HEK293T (cell line): ENCODE results near the gene RPLP2.

Experiments used
- CTCF ChIA-PET: fragments of 350-600 bp; formaldehyde crosslinking; extraction: SDS; loops from one replicate; lab custom pipeline; 2021; ENCODE audit warnings: antibody characterized with exemption, inconsistent platforms; lab: Yijun Ruan, JAX
- POLR2A ChIA-PET: fragments of 350-600 bp; formaldehyde crosslinking; extraction: SDS; loops from one replicate; lab custom pipeline; 2020; ENCODE audit warnings: antibody characterized with exemption, inconsistent platforms; lab: Yijun Ruan, JAX
- DNase-seq: peaks from one replicate; pipeline ENCODE4 v3.0.0; 2012; ENCODE audit warnings: mixed read lengths; ENCODE audit errors: extremely low spot score
- ARNT ChIP-seq: fragments of 450-650 bp; IDR thresholded peaks from 2 replicates; pipeline ENCODE4 v1.6.1; 2017; ENCODE audit warnings: mild to moderate bottlenecking
- BHLHE40 ChIP-seq: fragments of 450-650 bp; IDR thresholded peaks from 2 replicates; pipeline ENCODE4 v1.6.1; 2016; ENCODE audit warnings: mild to moderate bottlenecking, moderate library complexity, borderline replicate concordance
- CTBP1 ChIP-seq: fragments of 450-650 bp; IDR thresholded peaks from 2 replicates; pipeline ENCODE4 v1.6.1; 2016; ENCODE audit warnings: borderline replicate concordance
- ELF4 ChIP-seq: fragments of 450-650 bp; IDR thresholded peaks from 2 replicates; pipeline ENCODE4 v1.6.1; 2017; ENCODE audit warnings: antibody characterized with exemption
- FOXA1 ChIP-seq: fragments of 450-650 bp; IDR thresholded peaks from 2 replicates; pipeline ENCODE4 v1.6.1; 2016; ENCODE audit warnings: mild to moderate bottlenecking
- FOXK2 ChIP-seq: fragments of 450-650 bp; IDR thresholded peaks from 2 replicates; pipeline ENCODE4 v1.6.1; 2016; ENCODE audit warnings: mild to moderate bottlenecking
- FOXM1 ChIP-seq: fragments of 450-650 bp; IDR thresholded peaks from 2 replicates; pipeline ENCODE4 v1.6.1; 2017; ENCODE audit warnings: mild to moderate bottlenecking, borderline replicate concordance
- HDGF ChIP-seq: fragments of 450-650 bp; IDR thresholded peaks from 2 replicates; pipeline ENCODE4 v1.6.1; 2017; ENCODE audit warnings: antibody characterized with exemption, borderline replicate concordance
- L3MBTL2 ChIP-seq: fragments of 450-650 bp; conservative IDR thresholded peaks from 2 replicates; pipeline ENCODE4 v1.6.1; 2016; ENCODE audit warnings: mild to moderate bottlenecking
- LEF1 ChIP-seq: fragments of 450-650 bp; IDR thresholded peaks from 2 replicates; pipeline ENCODE4 v1.6.1; 2017; ENCODE audit warnings: mild to moderate bottlenecking, borderline replicate concordance
- NFRKB ChIP-seq: fragments of 450-650 bp; IDR thresholded peaks from 2 replicates; pipeline ENCODE4 v1.6.1; 2016; ENCODE audit warnings: mild to moderate bottlenecking, moderate library complexity
- PKNOX1 ChIP-seq: fragments of 450-650 bp; IDR thresholded peaks from 2 replicates; pipeline ENCODE4 v1.6.1; 2016
- SP1 ChIP-seq: fragments of 450-650 bp; IDR thresholded peaks from 2 replicates; pipeline ENCODE4 v1.6.1; 2017
- SUZ12 ChIP-seq: fragments of 450-650 bp; IDR thresholded peaks from 2 replicates; pipeline ENCODE4 v1.6.1; 2016; ENCODE audit warnings: mild to moderate bottlenecking
- TARDBP ChIP-seq: fragments of 450-650 bp; IDR thresholded peaks from 2 replicates; pipeline ENCODE4 v1.6.1; 2016
- ZNF384 ChIP-seq: fragments of 450-650 bp; IDR thresholded peaks from 2 replicates; pipeline ENCODE4 v1.6.1; 2016

Gene RPLP2

DNA sequence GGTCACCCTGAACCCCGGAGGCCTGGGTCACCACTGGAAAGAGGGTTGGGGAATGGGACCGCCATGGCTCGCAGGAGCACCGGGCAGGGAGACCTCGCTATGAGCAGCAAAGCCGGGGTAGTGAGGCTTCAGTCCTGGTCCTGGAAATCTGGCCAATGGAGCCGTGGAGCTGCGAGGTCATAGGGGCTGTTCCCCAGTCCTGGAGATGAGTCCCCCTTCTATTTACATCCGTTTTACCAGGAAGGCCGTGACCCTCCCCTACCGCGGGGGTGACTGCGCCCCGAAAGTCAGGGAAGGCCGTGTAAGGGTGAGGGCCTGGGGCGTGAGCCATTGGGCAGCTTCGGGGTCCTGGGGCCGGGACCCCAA lies 5.2 kb upstream of the RPLP2 start:
- POLR2A ChIA-PET = interaction anchor here (1.5 to 2.7 kb wide), 3 partner anchors 8 to 28 kb away, joined by 4 to 14 read pairs (median 8); no protein-coding TSS in a partner anchor
- no peak for DNase-seq
- no peak for TF ChIP-seq CTBP1
- TF ChIP-seq ELF4 = no peak
- no peak for TF ChIP-seq SP1
- no peak for TF ChIP-seq FOXK2
- no peak for TF ChIP-seq ARNT
- TF ChIP-seq PKNOX1 = no peak
- no peak for TF ChIP-seq TARDBP
- TF ChIP-seq HDGF = no peak
- no peak for TF ChIP-seq ZNF384
- TF ChIP-seq BHLHE40 = no peak
- no peak for TF ChIP-seq SUZ12
- no peak for TF ChIP-seq NFRKB
- TF ChIP-seq FOXM1 = no peak
- no peak for TF ChIP-seq LEF1
- no peak for TF ChIP-seq L3MBTL2
- CTCF ChIA-PET = interaction anchor here (1.2 kb wide), 1 partner anchor 39 kb away, joined by 3 read pairs; no protein-coding TSS in a partner anchor

DNA sequence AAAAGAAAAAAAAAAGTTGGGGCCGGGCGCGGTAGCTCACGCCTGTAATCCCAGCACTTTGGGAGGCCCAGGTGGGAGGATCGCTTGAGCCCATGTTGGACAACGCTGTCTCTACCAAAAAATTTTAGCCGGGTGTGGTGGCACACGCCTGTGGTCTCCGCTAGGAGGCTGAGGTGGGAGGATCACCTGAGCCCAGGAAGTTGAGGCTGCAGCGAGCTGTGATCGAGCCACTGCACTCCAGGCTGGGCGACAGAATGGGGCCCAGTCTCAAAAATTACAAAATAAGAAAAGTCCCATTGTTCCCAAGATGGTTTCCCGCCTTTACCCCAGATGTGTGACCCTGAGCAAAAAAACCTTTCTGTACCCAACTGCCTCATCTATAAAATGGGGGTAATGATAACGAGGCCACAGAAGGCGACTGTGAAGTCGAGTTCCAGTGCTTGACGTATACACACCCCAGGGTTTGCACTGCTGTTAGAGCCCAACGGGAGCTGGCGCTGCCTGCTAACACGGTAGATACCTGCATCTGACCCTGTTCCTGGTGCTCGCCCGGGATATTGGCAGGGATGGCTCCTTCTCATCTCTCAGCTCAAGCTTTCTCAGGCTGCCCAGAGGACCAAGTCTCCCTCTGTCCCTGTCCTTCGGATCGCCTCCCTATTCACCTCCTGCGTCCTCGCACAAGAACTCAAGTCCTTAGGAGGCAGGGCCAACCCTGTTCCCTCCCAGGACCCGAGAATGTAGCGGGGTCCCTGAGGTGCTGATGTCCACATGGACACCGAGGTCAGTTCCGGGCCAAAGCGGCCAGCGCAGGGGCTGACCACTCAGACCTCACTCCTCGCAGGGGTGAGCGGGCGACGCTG lies 1.1 kb upstream of the RPLP2 start:
- no peak for DNase-seq
- TF ChIP-seq ZNF384 (no peak), SUZ12 (no peak), HDGF (no peak), FOXK2 (no peak), PKNOX1 (no peak), TARDBP (no peak), CTBP1 (no peak), ARNT (no peak), SP1 (no peak), LEF1 (no peak), NFRKB (no peak), FOXM1 (no peak), ELF4 (no peak), FOXA1 (no peak), BHLHE40 (no peak)
- ChIA-PET POLR2A (interaction anchor here (0.5 to 2.2 kb wide), 11 partner anchors 10 to 89 kb away, joined by 3 to 39 read pairs (median 4); partner anchors contain the start of genes CD151, PNPLA2, POLR2L and TSPAN4), CTCF (no interaction called here)

GRCh38 chr11:810040-810567 lies 337 bp downstream of the RPLP2 start:
- no peak for TF ChIP-seq SUZ12
- CTCF ChIA-PET = no interaction called here
- DNase-seq = no peak
- POLR2A ChIA-PET = interaction anchor here (1.0 to 2.2 kb wide), 8 partner anchors 9 to 32 kb away, joined by 3 to 39 read pairs (median 8); partner anchors contain the start of genes CD151, PNPLA2, POLR2L and TSPAN4

DNA sequence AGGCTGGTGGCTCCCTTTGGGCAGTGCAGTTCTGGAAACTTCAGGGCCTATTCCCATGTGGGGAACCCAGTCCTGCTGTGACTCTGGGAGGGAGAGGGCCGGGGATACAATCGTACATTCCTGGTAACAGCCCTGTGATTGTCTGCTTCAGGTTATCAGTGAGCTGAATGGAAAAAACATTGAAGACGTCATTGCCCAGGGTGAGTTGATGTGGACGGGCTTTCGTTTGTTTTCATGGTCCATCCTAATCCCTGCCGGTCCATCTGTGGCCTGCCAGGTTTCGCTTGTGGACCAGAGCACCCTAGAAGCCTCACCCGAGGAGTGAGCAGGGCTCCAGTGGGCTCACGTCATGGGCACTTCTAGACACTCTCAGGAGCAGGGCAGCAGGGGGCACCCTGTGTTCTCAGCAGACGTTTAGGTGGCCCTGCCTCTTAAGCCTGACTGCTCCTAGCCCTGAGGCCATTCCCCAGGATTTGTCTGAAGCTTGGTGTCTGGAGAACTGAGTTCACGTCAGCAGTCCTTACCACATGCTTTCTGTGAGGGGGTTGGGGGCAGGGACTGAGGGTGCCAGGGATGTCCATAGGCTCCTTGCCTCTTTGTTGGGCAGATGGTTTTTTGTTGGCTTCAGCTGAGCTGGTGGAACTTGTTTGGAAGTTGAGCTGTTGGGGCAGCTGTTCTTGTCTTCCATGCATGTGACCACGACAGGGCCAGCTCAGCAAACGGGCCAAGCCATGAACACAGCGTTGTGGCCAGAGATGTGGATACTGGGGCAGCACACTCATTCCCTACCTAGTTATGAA lies 1.9 kb downstream of the RPLP2 start:
- POLR2A ChIA-PET = interaction anchor here (1.6 kb wide), 1 partner anchor 22 kb away, joined by 6 read pairs; no protein-coding TSS in a partner anchor
- CTCF ChIA-PET = no interaction called here
- TF ChIP-seq ZNF384 = no peak
- TF ChIP-seq NFRKB = no peak
- TF ChIP-seq SP1 = no peak
- no peak for TF ChIP-seq ARNT
- no peak for DNase-seq

- no peak for TF ChIP-seq FOXA1
- no peak for TF ChIP-seq NFRKB
- TF ChIP-seq FOXK2 = no peak
- TF ChIP-seq FOXM1 = no peak
- TF ChIP-seq SUZ12 = no peak
- TF ChIP-seq TARDBP = no peak
- TF ChIP-seq ZNF384 = no peak
- no peak for TF ChIP-seq LEF1
- TF ChIP-seq L3MBTL2 = no peak
- no peak for TF ChIP-seq CTBP1
- no peak for TF ChIP-seq ARNT
- no peak for TF ChIP-seq BHLHE40
- TF ChIP-seq PKNOX1 = no peak
- TF ChIP-seq ELF4 = no peak
- TF ChIP-seq HDGF = no peak
- no peak for TF ChIP-seq SP1
- no peak for DNase-seq
- ChIA-PET POLR2A (interaction anchor here (1.0 to 1.6 kb wide), 2 partner anchors 19 to 21 kb away, joined by 3 to 6 read pairs; no protein-coding TSS in a partner anchor), CTCF (no interaction called here)
Observed at GRCh38 chr11:812390-812789, 2.6 kb downstream of the RPLP2 start.
